ENCODE data around the gene TAL2.

TAL2 gene

DNA sequence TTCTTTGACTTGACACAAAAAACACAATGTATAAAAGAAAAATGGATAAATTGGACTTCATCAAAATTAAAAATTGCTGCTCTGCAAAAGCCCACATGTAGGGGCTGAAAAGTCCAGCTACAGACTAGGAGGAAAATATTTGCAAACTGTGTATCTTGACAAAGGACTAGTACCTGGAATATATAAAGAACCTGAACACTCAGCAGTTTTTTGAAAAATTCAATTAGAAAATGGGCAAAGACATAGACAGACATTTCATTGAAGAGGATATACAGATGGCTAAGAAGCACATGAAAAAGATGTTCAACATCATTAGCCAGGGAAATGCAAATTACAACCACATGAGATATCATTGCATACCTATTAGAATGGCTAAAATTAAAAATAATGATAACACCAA is 18.5 kb upstream of the TAL2 start:
- TF ChIP-seq, protein P1, sequence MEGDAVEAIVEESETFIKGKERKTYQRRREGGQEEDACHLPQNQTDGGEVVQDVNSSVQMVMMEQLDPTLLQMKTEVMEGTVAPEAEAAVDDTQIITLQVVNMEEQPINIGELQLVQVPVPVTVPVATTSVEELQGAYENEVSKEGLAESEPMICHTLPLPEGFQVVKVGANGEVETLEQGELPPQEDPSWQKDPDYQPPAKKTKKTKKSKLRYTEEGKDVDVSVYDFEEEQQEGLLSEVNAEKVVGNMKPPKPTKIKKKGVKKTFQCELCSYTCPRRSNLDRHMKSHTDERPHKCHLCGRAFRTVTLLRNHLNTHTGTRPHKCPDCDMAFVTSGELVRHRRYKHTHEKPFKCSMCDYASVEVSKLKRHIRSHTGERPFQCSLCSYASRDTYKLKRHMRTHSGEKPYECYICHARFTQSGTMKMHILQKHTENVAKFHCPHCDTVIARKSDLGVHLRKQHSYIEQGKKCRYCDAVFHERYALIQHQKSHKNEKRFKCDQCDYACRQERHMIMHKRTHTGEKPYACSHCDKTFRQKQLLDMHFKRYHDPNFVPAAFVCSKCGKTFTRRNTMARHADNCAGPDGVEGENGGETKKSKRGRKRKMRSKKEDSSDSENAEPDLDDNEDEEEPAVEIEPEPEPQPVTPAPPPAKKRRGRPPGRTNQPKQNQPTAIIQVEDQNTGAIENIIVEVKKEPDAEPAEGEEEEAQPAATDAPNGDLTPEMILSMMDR (conservative IDR thresholded peaks at IDR 0.05; ENCODE audit: low read depth, low read length): no peak
- no peak overlapping the region for H3K4me2 ChIP-seq
- H3K4me1 ChIP-seq (ENCODE audit: low read depth, poor library complexity, severe bottlenecking): no peaks in the 10 kb centered on the region
- no peak overlapping the region for H2AFZ ChIP-seq (ENCODE audit: low read depth)
- H3K4me3 ChIP-seq (IDR thresholded peaks at IDR 0.05; ENCODE audit: insufficient read depth, low read depth, low read length): no peak overlapping the region
- no peaks in the 10 kb centered on the region for H3K79me2 ChIP-seq (ENCODE audit: insufficient read depth, low read depth)
- no peaks in the 10 kb centered on the region for H4K20me1 ChIP-seq (ENCODE audit: insufficient read depth)
- no peaks in the 10 kb centered on the region for H3K27me3 ChIP-seq (ENCODE audit: insufficient read depth, low read depth)
- no peaks in the 10 kb centered on the region for H3K36me3 ChIP-seq (ENCODE audit: insufficient read depth)
- H3K27ac ChIP-seq: no peak overlapping the region
- no peak overlapping the region for H3K9ac ChIP-seq

DNA sequence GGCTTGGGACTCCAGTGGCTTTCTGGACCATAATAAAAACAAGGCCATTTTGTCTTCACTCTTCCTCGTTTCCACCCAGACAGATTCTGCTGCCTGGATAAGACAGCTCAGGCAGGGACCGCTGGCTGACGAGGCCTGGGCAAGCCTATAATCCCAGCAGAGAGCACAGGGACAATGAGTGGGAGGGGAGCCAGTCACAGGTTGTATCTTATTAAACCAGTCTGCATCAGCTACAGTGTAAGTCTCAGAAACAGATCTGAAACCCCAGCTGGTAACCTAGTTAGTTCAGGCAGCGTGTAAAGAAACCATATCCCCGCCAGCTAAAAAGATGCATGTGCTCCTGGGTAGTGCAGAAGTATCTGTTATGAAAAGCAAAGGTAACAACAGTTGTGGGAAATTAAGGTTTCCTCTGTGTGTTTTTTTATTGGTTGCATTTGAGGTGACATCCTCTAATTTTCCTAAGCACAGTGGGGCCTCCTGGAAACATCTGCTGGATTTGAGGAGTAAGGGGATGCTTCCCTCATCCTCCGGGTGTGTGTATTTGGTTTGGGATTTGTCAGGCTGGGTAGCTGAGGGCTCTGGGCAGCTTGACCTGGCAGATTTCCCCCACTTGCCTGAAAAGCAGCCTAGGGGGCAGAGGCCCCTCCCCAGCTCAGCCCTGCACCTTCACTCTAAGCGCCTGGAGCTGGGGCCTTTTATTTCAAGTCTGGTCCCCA is 15.2 kb upstream of the TAL2 start:
- Histone ChIP-seq H3K36me3 (ENCODE audit: insufficient read depth) (no peaks in the 10 kb centered on the region), H2AFZ (ENCODE audit: low read depth) (no peak overlapping the region), H3K79me2 (ENCODE audit: insufficient read depth, low read depth) (no peaks in the 10 kb centered on the region), H3K9ac (no peak overlapping the region), H3K4me2 (no peak overlapping the region), H3K27ac (no peak overlapping the region), H3K4me1 (ENCODE audit: low read depth, poor library complexity, severe bottlenecking) (no peaks in the 10 kb centered on the region), H4K20me1 (ENCODE audit: insufficient read depth) (no peaks in the 10 kb centered on the region), H3K4me3 (IDR thresholded peaks at IDR 0.05; ENCODE audit: insufficient read depth, low read depth, low read length) (no peak overlapping the region), H3K27me3 (ENCODE audit: insufficient read depth, low read depth) (no peaks in the 10 kb centered on the region)
- TF ChIP-seq, protein P1 (conservative IDR thresholded peaks at IDR 0.05; ENCODE audit: low read depth, low read length): no peak

DNA sequence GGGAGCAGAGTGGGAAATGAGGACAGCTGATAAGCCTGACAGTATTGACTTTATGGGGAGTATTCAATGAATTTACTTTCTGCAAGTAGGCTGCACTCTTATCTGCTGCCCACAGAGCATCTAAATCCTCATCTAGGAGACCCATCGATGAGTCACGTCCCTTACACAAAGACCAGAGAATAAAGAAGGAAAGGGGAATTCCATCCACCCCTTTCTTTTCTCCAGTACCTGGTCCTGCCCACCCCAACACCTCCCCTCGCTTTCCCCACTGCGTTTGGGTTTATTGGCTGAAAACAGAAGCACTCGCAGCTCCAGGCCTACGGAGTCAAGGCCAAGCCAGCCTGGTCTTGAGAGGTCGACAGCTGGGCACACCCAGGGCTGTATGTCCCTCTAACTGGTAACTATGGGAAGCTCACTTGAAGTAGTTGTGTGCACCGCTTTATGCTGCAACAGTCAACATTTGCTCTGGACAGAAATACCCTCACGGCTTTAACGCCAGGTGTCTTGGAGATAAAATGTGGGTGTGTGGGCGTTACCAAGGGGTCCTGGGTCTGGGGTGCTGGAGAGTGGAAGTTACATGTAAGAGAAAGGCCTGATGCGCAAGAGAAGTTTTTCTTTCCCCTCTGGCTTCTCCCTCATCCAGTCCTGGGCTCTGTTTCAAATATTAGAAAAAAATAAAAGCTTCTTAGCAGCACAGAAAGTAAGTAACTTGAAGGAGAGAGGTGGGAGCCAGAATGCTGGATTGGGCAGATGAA is 14.5 kb upstream of the TAL2 start:
- H3K27me3 ChIP-seq (ENCODE audit: insufficient read depth, low read depth): no peaks in the 10 kb centered on the region
- TF ChIP-seq, protein P1 (conservative IDR thresholded peaks at IDR 0.05; ENCODE audit: low read depth, low read length): no peak
- no peaks in the 10 kb centered on the region for H3K79me2 ChIP-seq (ENCODE audit: insufficient read depth, low read depth)
- no peak overlapping the region for H3K9ac ChIP-seq
- H4K20me1 ChIP-seq (ENCODE audit: insufficient read depth): no peaks in the 10 kb centered on the region
- no peak overlapping the region for H3K27ac ChIP-seq
- no peak overlapping the region for H3K4me2 ChIP-seq
- H3K36me3 ChIP-seq (ENCODE audit: insufficient read depth): no peaks in the 10 kb centered on the region
- no peak overlapping the region for H2AFZ ChIP-seq (ENCODE audit: low read depth)
- no peak overlapping the region for H3K4me3 ChIP-seq (IDR thresholded peaks at IDR 0.05; ENCODE audit: insufficient read depth, low read depth, low read length)
- H3K4me1 ChIP-seq (ENCODE audit: low read depth, poor library complexity, severe bottlenecking): no peaks in the 10 kb centered on the region

DNA sequence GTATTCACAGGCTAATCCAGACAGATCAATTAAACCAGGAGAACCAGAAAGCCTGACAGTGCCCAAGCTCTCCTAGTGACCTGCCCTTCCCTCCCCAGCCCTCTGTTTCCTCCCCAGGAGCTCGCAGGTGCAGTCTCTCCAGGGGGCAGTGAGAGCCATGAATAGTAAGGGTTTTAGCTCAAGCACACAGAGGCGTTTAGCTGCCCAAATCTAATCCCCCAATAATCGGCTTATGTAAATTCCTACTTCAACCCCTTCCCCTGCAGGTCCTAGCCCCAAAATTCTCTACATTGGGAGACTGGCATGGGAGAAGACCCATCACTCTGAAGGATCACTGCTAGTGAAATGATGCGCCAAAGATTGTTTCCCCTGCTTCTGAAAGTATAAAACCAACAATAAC is 10.5 kb upstream of the TAL2 start:
- Histone ChIP-seq H4K20me1 (ENCODE audit: insufficient read depth) (no peaks in the 10 kb centered on the region), H3K4me1 (ENCODE audit: low read depth, poor library complexity, severe bottlenecking) (no peaks in the 10 kb centered on the region), H2AFZ (ENCODE audit: low read depth) (no peak overlapping the region), H3K9ac (no peak overlapping the region), H3K27ac (no peak overlapping the region), H3K4me2 (no peak overlapping the region), H3K79me2 (ENCODE audit: insufficient read depth, low read depth) (no peaks in the 10 kb centered on the region), H3K4me3 (IDR thresholded peaks at IDR 0.05; ENCODE audit: insufficient read depth, low read depth, low read length) (no peak overlapping the region), H3K36me3 (ENCODE audit: insufficient read depth) (no peaks in the 10 kb centered on the region), H3K27me3 (ENCODE audit: insufficient read depth, low read depth) (no peaks in the 10 kb centered on the region)
- TF ChIP-seq, protein P1 (conservative IDR thresholded peaks at IDR 0.05; ENCODE audit: low read depth, low read length): no peak

Data from KMS-11 (cell line).